ENCODE measurements around the gene TFPT.
"Not testable (repeated sequence)": the region's sequence is repeated elsewhere in the genome, so short reads cannot be mapped to it uniquely, and the experiment has no call there.

TFPT gene

GRCh38 chr19:54114340-54115108 is 933 bp downstream of the TFPT start:
- DNase-seq = no peak

GRCh38 chr19:54109651-54110050 is 5.8 kb downstream of the TFPT start:
- DNase-seq = no peak

GRCh38 chr19:54108496-54108895 is 7.0 kb downstream of the TFPT start:
- DNase-seq = no peak

- DNase-seq = no peak
Measured at GRCh38 chr19:54107876-54108490, 7.5 kb downstream of the TFPT start.

- DNase-seq = no peak
Measured at GRCh38 chr19:54106716-54107115, 8.7 kb downstream of the TFPT start.

GRCh38 chr19:54105796-54106195 is 9.7 kb downstream of the TFPT start:
- no peak for DNase-seq

GRCh38 chr19:54104998-54105715 is 10.3 kb downstream of the TFPT start:
- DNase-seq = no peak

GRCh38 chr19:54102421-54103169 is 12.9 kb downstream of the TFPT start, which contains the start of gene NDUFA3:
Gene NDUFA3, plus strand, starts transcription at chr19:54102855. Its CDS starts 24 bp downstream, at chr19:54102879.
- DNase-seq = peak; percentile 98

- no peak for DNase-seq
Measured at GRCh38 chr19:54100561-54100960, 14.9 kb downstream of the TFPT start, which contains the start of gene OSCAR. Gene OSCAR, minus strand, starts transcription at chr19:54100803. Its CDS starts 11 bp downstream, at chr19:54100792.

GRCh38 chr19:54099903-54100255 is 15.6 kb downstream of the TFPT start:
- DNase-seq = not testable (repeated sequence)

GRCh38 chr19:54099190-54099902 is 16.1 kb downstream of the TFPT start:
- DNase-seq = no peak

GRCh38 chr19:54096617-54097106 is 18.8 kb downstream of the TFPT start:
- no peak for DNase-seq

GRCh38 chr19:54095859-54096616 is 19.4 kb downstream of the TFPT start:
- DNase-seq = peak; percentile 26

- no peak for DNase-seq
Measured at GRCh38 chr19:54095136-54095858, 20.2 kb downstream of the TFPT start.

- DNase-seq = no peak
Measured at GRCh38 chr19:54094426-54095000, 20.9 kb downstream of the TFPT start.

- DNase-seq = no peak
Measured at GRCh38 chr19:54084410-54084809, 31.0 kb downstream of the TFPT start.

GRCh38 chr19:54081032-54081431 is 34.4 kb downstream of the TFPT start, which contains the start of gene TARM1:
Gene TARM1, minus strand, starts transcription at chr19:54081365. Its CDS starts 25 bp downstream, at chr19:54081340.
- no peak for DNase-seq

GRCh38 chr19:54077334-54077733 is 38.1 kb downstream of the TFPT start:
- DNase-seq = no peak

- no peak for DNase-seq
Measured at GRCh38 chr19:54074851-54075250, 40.6 kb downstream of the TFPT start.

GRCh38 chr19:54073829-54074228 is 41.6 kb downstream of the TFPT start:
- no peak for DNase-seq

Data from NCI-H526 treated with DMSO at 0.1 percent for 48 hours (cell line).